SK-N-SH (cell line): ENCODE results near the gene DPYSL5.

Experiments
- CTCF ChIP-seq: fragments of 200-600 bp; sonication (generic); IDR thresholded peaks from 2 replicates; pipeline ENCODE4 v1.6.1; 2017; ENCODE audit warnings: antibody characterized with exemption, mild to moderate bottlenecking, moderate library complexity
- EP300 ChIP-seq, 2 experiments: IDR thresholded peaks; 2 replicates each; pipeline versions ENCODE4 v1.4.0 to v1.6.1; 2012; ENCODE audit warnings: borderline replicate concordance in 1 of 2, low read depth in 1 of 2, low read length in 1 of 2
- EZH2phosphoT487 ChIP-seq: fragments of 200-600 bp; sonication (generic); IDR thresholded peaks from 2 replicates; pipeline ENCODE4 v1.6.1; 2017; ENCODE audit warnings: low read depth, mixed run types, mild to moderate bottlenecking, antibody characterized with exemption, moderate library complexity, borderline replicate concordance
- MXI1 ChIP-seq: IDR thresholded peaks from 2 replicates; pipeline ENCODE4 v1.6.1; 2012; ENCODE audit warnings: mild to moderate bottlenecking, low read depth, low read length, improper control_type of control experiment
- NFIC ChIP-seq: IDR thresholded peaks from 2 replicates; pipeline ENCODE4 v1.4.0; 2012; ENCODE audit warnings: borderline replicate concordance
- NRF1 ChIP-seq: IDR thresholded peaks from 2 replicates; pipeline ENCODE4 v1.6.1; 2012; ENCODE audit warnings: low read depth, mild to moderate bottlenecking, low read length
- POLR2AphosphoS5 ChIP-seq: IDR thresholded peaks from 2 replicates; pipeline ENCODE4 v1.6.1; 2012; ENCODE audit warnings: low read depth, low read length
- RAD21 ChIP-seq: IDR thresholded peaks from 2 replicates; pipeline ENCODE4 v1.6.1; 2012; ENCODE audit warnings: mild to moderate bottlenecking, low read length
- SMC3 ChIP-seq: IDR thresholded peaks from 2 replicates; pipeline ENCODE4 v1.6.1; 2012; ENCODE audit warnings: low read depth, low read length, improper control_type of control experiment
- TF ChIP-seq, protein P1 (sequence below): IDR thresholded peaks from 2 replicates; pipeline ENCODE4 v1.6.1; 2012; ENCODE audit warnings: mild to moderate bottlenecking, low read depth, low read length, moderate library complexity

- TF ChIP-seq EZH2phosphoT487 (no peak), MXI1 (no peak), RAD21 (no peak), SMC3 (no peak), CTCF (no peak), EP300 (IDR thresholded peaks at IDR 0.05; ENCODE audit: borderline replicate concordance in 1 of 2, low read depth in 1 of 2, low read length in 1 of 2) (no peak), NRF1 (no peak), POLR2AphosphoS5 (no peak), NFIC (no peak)
- TF ChIP-seq, protein P1, sequence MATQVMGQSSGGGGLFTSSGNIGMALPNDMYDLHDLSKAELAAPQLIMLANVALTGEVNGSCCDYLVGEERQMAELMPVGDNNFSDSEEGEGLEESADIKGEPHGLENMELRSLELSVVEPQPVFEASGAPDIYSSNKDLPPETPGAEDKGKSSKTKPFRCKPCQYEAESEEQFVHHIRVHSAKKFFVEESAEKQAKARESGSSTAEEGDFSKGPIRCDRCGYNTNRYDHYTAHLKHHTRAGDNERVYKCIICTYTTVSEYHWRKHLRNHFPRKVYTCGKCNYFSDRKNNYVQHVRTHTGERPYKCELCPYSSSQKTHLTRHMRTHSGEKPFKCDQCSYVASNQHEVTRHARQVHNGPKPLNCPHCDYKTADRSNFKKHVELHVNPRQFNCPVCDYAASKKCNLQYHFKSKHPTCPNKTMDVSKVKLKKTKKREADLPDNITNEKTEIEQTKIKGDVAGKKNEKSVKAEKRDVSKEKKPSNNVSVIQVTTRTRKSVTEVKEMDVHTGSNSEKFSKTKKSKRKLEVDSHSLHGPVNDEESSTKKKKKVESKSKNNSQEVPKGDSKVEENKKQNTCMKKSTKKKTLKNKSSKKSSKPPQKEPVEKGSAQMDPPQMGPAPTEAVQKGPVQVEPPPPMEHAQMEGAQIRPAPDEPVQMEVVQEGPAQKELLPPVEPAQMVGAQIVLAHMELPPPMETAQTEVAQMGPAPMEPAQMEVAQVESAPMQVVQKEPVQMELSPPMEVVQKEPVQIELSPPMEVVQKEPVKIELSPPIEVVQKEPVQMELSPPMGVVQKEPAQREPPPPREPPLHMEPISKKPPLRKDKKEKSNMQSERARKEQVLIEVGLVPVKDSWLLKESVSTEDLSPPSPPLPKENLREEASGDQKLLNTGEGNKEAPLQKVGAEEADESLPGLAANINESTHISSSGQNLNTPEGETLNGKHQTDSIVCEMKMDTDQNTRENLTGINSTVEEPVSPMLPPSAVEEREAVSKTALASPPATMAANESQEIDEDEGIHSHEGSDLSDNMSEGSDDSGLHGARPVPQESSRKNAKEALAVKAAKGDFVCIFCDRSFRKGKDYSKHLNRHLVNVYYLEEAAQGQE = no peak
Measured at GRCh38 chr2:26968001-26968400, 120.1 kb downstream of the DPYSL5 start.
